ENCODE measurements around the gene LIMS2. TPM values are rescaled to one million over a fixed set of nuclear protein-coding genes. Genes with fewer than 3 reads are reported as not detected.

Gene LIMS2
- total RNA-seq, 1 experiment from 2014 or later: 0.48 TPM

- in situ Hi-C loops (cut with HindIII; ENCODE audit: low pct_unique_long_range_greater_than_20kb, low sequenced_read_pairs): no loop called here
Measured at GRCh38 chr2:127589358-127589757, 86.0 kb downstream of the LIMS2 start.

More at GRCh38 chr2:127589358-127589757, 86.0 kb downstream of the LIMS2 start:
- DNase-seq (ENCODE audit: low read depth, low spot score): no peak

Other genes starting within 250 kb of the LIMS2 start
- 35.9 and 43.1 TPM in 2 replicates for gene IWS1, start 149.0 kb downstream of the LIMS2 start, total RNA-seq (2014; rRNA removed; shearing (Covaris generic))
- gene MYO7B, start 139.8 kb downstream of the LIMS2 start, total RNA-seq (2014; rRNA removed; shearing (Covaris generic)): not detected in 2 replicates
- not detected in 2 replicates for gene GPR17, start 29.4 kb downstream of the LIMS2 start, total RNA-seq (2014; rRNA removed; shearing (Covaris generic))
- gene SFT2D3, start 26.0 kb upstream of the LIMS2 start, total RNA-seq (2014; rRNA removed; shearing (Covaris generic)): 6.5 and 9.7 TPM in 2 replicates
- 25.1 and 27.3 TPM in 2 replicates for gene WDR33, start 135.6 kb upstream of the LIMS2 start, total RNA-seq (2014; rRNA removed; shearing (Covaris generic))
- 19.6 TPM in 2 replicates for gene POLR2D, start 182.6 kb upstream of the LIMS2 start, total RNA-seq (2014; rRNA removed; shearing (Covaris generic))
- 25.3 and 28.8 TPM in 2 replicates for gene AMMECR1L, start 210.4 kb upstream of the LIMS2 start, total RNA-seq (2014; rRNA removed; shearing (Covaris generic))